PC-9 (cell line): Measurements from ENCODE around the gene TDRD7.

Experiments
- EZH2 ChIP-seq: fragments of 200-600 bp; sonication (generic); IDR thresholded peaks from 2 replicates; pipeline ENCODE4 v1.8.0; 2017; ENCODE audit warnings: antibody characterized with exemption, low read depth
- TF ChIP-seq, protein P1 (sequence below): fragments of 200-600 bp; sonication (generic); conservative IDR thresholded peaks from 2 replicates; pipeline ENCODE4 v1.6.1; 2017; ENCODE audit warnings: mixed run types, antibody characterized with exemption, mild to moderate bottlenecking, moderate library complexity

DNA sequence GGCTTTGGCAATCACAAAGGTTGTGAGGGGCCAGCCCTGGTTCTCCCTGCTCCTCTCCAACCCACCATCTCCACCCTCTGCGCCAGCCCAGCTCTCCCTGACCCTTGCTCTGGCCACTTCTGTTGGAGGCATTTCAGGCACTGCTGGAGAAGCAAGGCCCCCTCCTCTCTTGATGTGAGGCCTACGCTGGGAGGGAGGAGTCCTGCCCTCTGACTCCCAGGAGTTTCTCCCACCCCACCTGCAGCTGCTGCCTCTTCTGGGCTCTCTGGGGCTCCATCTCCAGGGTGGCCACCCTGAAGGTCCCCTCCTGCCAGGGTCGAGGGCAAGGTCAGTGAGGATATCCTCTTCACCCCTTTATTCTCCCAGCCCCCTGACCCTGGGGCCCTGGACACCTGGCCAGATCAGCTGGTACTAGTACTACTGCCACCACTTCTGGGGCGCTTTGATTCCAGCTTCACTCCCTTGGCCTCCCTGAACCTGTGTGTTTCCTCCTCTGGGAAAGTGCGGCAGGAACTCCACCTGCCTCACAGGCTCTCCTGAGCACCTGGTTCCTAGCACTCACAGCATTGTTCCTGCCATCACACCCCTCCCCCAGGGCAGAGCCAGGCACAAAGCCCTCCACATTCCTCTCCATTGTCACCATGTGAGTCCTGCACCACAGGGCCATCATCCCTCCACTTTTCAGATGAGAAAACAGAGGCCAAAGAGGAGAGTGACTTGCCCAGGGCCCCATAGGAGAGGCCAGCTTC is 23.8 kb upstream of the TDRD7 start:
- TF ChIP-seq, protein P1, sequence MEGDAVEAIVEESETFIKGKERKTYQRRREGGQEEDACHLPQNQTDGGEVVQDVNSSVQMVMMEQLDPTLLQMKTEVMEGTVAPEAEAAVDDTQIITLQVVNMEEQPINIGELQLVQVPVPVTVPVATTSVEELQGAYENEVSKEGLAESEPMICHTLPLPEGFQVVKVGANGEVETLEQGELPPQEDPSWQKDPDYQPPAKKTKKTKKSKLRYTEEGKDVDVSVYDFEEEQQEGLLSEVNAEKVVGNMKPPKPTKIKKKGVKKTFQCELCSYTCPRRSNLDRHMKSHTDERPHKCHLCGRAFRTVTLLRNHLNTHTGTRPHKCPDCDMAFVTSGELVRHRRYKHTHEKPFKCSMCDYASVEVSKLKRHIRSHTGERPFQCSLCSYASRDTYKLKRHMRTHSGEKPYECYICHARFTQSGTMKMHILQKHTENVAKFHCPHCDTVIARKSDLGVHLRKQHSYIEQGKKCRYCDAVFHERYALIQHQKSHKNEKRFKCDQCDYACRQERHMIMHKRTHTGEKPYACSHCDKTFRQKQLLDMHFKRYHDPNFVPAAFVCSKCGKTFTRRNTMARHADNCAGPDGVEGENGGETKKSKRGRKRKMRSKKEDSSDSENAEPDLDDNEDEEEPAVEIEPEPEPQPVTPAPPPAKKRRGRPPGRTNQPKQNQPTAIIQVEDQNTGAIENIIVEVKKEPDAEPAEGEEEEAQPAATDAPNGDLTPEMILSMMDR = no peak
- TF ChIP-seq EZH2 = no peak
